ENCODE measurements around the gene KLHL29. TPM values are rescaled to one million over a fixed set of nuclear protein-coding genes. Genes with fewer than 3 reads are reported as not detected.

Gene KLHL29
- total and polyA plus RNA-seq, 4 donors, result 0.29 to 2.3 (median 0.68) TPM

GRCh38 chr2:23404426-23404825 lies 19.4 kb downstream of the KLHL29 start:
- Histone ChIP-seq H3K4me1 (ENCODE audit: control insufficient read depth in 4 of 4, insufficient read depth in 4 of 4, low read length in 3 of 4) (no peaks in the 10 kb centered on the region), H3K27ac (ENCODE audit: low read depth in 1 of 2, low read length in 2 of 2) (no peak overlapping the region), H3K9ac (ENCODE audit: low read depth in 1 of 2, low read length in 2 of 2) (no peak overlapping the region), H3K36me3 (ENCODE audit: control insufficient read depth in 4 of 4, insufficient read depth in 3 of 4, low read depth in 1 of 4, low read length in 3 of 4) (no peaks in the 10 kb centered on the region), H3K9me3 (ENCODE audit: control insufficient read depth in 4 of 4, low read length in 3 of 4) (no peaks in the 10 kb centered on the region), H3K4me3 (ENCODE audit: low read depth in 1 of 3, low read length in 3 of 3) (no peak overlapping the region), H3K27me3 (ENCODE audit: control insufficient read depth in 4 of 4, insufficient read depth in 4 of 4, low read length in 3 of 4) (no peaks in the 10 kb centered on the region)
- no peak for DNase-seq (ENCODE audit: low spot score)
- TF ChIP-seq ATF3 (IDR thresholded peaks at IDR 0.05) (no peak), JUND (IDR thresholded peaks at IDR 0.05) (no peak), MAX (IDR thresholded peaks at IDR 0.05) (no peak), YY1 (IDR thresholded peaks at IDR 0.05) (no peak), ZBTB33 (IDR thresholded peaks at IDR 0.05) (no peak), HNF4G (IDR thresholded peaks at IDR 0.05) (no peak), EGR1 (IDR thresholded peaks at IDR 0.05; ENCODE audit: low read depth in 2 of 2) (no peak), RAD21 (IDR thresholded peaks at IDR 0.05) (peak; percentile 35 to 49), GABPA (IDR thresholded peaks at IDR 0.05 in 1 of 2, conservative IDR thresholded peaks at IDR 0.05 in 1 of 2) (peak in 1 of 2 donors; percentile 18), RXRA (IDR thresholded peaks at IDR 0.05) (no peak), FOXA1 (IDR thresholded peaks at IDR 0.05) (no peak), CTCF (IDR thresholded peaks at IDR 0.05; ENCODE audit: low read depth, low read length, missing input control) (peak; percentile 6), SP1 (IDR thresholded peaks at IDR 0.05) (no peak), REST (IDR thresholded peaks at IDR 0.05) (no peak), NR2F2 (IDR thresholded peaks at IDR 0.05) (no peak), HNF4A (conservative IDR thresholded peaks at IDR 0.05) (no peak), TAF1 (conservative IDR thresholded peaks at IDR 0.05) (no peak), FOXA2 (IDR thresholded peaks at IDR 0.05) (no peak)
- 26% methylated on average over 8 of the region's 8 CpGs for WGBS

All from liver (tissue), 9 donors.